Activated T-cell treated with anti-CD3 and anti-CD28 coated beads, Interleukin-2, amount 50 U/mL, for 4 hours (primary cell): Measurements from ENCODE around the gene SYT17. TPM values are rescaled to one million over a fixed set of nuclear protein-coding genes. Genes with fewer than 3 reads are reported as not detected.

Source experiments
- ATAC-seq, 2 donors: fragments of 200-7000 bp; cut with Tn5 transposase; one replicate each; pipeline ENCODE4 v1.10.0; 2021
- DNase-seq: peaks from one replicate; pipeline ENCODE4 v3.0.0-alpha.2; 2020
- H3K27me3 Mint-ChIP-seq: one replicate; pipeline ENCODE4 v1.8.0; 2021; ENCODE audit warnings: low read depth, mixed read lengths
- H3K36me3 Mint-ChIP-seq: one replicate; pipeline ENCODE4 v1.8.0; 2022; ENCODE audit warnings: mixed read lengths; ENCODE audit not compliant: insufficient read depth
- H3K4me1 Mint-ChIP-seq: one replicate; pipeline ENCODE4 v1.8.0; 2021; ENCODE audit warnings: low read depth, mixed read lengths
- H3K4me3 Mint-ChIP-seq: one replicate; pipeline ENCODE4 v1.8.0; 2021; ENCODE audit warnings: mild to moderate bottlenecking, moderate library complexity, mixed read lengths
- H3K9me3 Mint-ChIP-seq: one replicate; pipeline ENCODE4 v1.8.0; 2021; ENCODE audit warnings: mixed read lengths
- total RNA-seq, 3 donors: library from RNA; stranded (reverse); gene quantifications; one replicate each; pipeline ENCODE4 v1.2.1, GENCODE V29; 2021

The SYT17 gene, protein sequence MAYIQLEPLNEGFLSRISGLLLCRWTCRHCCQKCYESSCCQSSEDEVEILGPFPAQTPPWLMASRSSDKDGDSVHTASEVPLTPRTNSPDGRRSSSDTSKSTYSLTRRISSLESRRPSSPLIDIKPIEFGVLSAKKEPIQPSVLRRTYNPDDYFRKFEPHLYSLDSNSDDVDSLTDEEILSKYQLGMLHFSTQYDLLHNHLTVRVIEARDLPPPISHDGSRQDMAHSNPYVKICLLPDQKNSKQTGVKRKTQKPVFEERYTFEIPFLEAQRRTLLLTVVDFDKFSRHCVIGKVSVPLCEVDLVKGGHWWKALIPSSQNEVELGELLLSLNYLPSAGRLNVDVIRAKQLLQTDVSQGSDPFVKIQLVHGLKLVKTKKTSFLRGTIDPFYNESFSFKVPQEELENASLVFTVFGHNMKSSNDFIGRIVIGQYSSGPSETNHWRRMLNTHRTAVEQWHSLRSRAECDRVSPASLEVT
- under 1 TPM; 0.19 to 0.30 (median 0.29) TPM for total RNA-seq

DNA sequence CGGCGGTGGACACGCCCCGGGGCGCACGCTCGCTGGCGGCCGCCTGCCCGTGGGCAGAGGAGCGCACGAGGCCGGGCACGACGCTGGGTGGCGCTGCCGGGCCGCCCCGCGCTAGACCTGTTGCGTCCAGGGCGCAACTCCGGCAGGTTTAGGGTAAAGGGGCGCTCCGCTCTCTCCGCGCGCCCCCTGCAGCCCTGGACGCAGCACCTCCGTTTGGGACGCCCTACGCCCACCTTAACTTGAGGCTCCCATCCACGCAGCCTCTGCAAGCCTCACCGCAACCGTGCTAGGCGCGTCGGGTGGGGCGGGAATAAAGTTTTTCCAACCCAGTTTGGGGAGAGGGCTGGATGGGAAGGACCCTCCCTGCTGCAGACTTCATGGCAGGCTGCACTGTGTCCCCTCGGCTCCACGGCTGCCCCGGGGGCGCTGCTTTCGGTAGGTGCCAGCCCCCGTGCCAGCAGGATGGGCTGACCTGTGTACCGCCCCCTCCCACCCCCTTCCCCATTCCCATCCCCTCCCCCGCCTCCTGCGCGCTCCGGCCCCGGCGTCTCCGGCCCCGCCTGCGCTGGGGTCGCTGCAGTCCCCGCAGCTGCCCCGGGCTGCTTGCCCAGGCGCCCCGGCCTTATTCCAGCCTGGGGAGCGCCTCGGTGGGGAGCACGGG lies at the start of gene SYT17:
TSS of gene SYT17 (plus strand) at position 531 of the 661 bp plus-strand sequence. CDS start 407 bp downstream, outside the sequence.
- ATAC-seq = peak; percentile 75 to 78
- Mint-ChIP-seq H3K4me3 (no peak within 1 kb of the TSS), H3K27me3 (peaks cover 21% of the 10 kb centered on the region), H3K4me1 (no peaks in the 10 kb centered on the region), H3K36me3 (no peaks in the 10 kb centered on the region), H3K9me3 (peaks cover 5% of the 10 kb centered on the region)
- DNase-seq = no peak

DNA sequence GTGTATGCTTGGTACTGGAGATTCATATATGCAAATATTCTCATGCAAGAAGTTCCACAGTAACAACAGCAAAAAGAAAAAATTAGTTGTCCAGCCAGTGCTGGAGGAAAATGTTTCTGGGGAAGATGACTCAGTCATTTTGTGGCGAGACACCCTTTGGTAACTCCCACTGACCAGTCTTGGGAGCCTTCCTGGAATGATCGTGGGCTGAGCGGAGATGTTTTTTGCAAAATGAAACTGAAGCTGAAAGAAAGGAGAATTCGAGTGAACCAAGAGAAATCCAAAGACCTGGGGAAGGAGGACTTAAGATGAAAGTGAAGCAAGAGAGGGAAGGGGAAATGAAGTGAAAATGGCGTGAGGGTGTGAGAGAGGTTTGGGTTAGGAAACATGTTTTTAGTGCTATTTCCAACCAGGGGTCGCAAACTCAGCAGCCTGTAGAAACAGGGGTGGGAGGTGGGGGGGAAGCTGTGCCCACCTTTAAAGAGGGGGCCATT lies 49.1 kb upstream of the SYT17 start:
- no peaks in the 10 kb centered on the region for H3K9me3 Mint-ChIP-seq
- peaks cover 10% of the 10 kb centered on the region for H3K27me3 Mint-ChIP-seq
- ATAC-seq (peak; percentile 54 to 60), DNase-seq (no peak)
- H3K4me3 Mint-ChIP-seq = peak overlapping the region; percentile 61
- no peaks in the 10 kb centered on the region for H3K36me3 Mint-ChIP-seq
- H3K4me1 Mint-ChIP-seq = peaks cover 20% of the 10 kb centered on the region

DNA sequence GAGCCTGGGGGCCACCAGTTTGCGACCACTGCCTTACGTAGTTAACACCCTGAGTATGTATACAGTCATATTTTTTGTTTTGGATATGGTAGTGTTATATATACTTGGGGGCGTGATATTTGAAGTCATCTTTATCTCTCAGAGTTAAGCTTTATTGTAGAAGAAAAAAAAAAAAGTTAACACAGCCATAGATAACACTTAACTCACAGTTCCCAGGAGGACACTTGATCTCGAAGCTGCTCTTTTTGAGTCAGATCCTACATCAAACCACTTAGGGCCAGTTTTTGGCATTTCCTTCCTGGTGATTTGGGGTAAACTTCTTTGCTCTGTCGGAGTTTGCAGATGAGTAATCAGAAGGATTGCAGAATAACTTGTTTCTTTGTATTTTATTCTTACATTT lies 48.5 kb upstream of the SYT17 start:
- H3K9me3 Mint-ChIP-seq = no peaks in the 10 kb centered on the region
- H3K27me3 Mint-ChIP-seq = peaks cover 9% of the 10 kb centered on the region
- peaks cover 20% of the 10 kb centered on the region for H3K4me1 Mint-ChIP-seq
- H3K4me3 Mint-ChIP-seq = no peak overlapping the region
- H3K36me3 Mint-ChIP-seq = no peaks in the 10 kb centered on the region
- ATAC-seq = peak in 1 of 2 donors; percentile 69
- DNase-seq = no peak

DNA sequence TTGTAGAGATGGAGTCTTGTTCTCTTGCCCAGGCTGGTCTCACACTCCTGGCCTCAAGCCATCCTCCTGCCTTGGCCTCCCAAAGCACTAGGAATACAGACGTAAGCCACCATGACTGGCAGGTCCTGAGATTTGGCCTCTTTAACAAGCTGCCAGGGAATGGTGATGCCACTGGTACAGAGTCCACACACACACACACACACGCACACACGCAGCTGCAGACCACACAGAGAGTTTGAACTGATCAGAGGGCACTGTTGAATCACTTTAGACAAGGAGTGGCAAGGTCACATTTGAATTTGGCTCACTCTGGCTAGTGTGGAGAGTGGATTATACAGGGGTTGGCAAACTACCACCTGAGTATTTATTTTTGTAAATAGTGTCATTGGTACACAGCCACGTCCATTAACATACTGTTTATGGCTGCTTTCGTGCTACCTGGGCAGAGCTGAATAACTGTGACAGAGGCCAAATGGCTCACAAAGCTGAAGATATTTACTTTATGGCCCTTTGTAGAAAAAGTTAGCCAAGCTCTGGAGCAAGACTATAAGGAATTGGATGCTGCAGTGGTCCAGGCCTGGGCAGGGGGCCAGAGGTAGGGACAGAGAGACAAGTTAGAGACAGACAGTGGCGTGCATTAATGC lies 44.4 kb upstream of the SYT17 start:
- H3K27me3 Mint-ChIP-seq = peaks cover 2% of the 10 kb centered on the region
- peaks cover 21% of the 10 kb centered on the region for H3K4me1 Mint-ChIP-seq
- no peak for DNase-seq
- ATAC-seq = no peak
- H3K9me3 Mint-ChIP-seq = no peaks in the 10 kb centered on the region
- H3K36me3 Mint-ChIP-seq = no peaks in the 10 kb centered on the region
- no peak overlapping the region for H3K4me3 Mint-ChIP-seq

DNA sequence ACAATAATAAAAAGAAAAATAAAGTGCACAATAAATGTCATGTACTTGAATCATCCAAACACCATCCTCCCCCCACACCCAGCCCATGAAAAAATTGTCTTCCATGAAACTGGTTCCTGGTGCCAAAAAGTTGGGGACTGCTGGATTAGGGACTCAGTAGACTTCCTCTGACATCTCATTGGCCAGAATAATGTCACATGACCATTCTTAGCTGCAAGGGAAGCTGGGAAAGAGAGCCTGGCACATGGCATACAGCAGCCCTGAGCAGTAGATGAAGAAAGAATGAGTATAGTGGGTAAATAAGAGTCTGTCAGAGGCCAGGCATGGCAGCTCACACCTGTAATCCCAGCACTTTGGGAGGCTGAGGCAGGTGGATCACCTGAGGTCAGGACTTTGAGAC lies 41.7 kb upstream of the SYT17 start:
- no peak overlapping the region for H3K4me3 Mint-ChIP-seq
- H3K36me3 Mint-ChIP-seq = no peaks in the 10 kb centered on the region
- no peaks in the 10 kb centered on the region for H3K9me3 Mint-ChIP-seq
- no peak for ATAC-seq
- H3K4me1 Mint-ChIP-seq = peaks cover 20% of the 10 kb centered on the region
- H3K27me3 Mint-ChIP-seq = no peaks in the 10 kb centered on the region
- DNase-seq = no peak

DNA sequence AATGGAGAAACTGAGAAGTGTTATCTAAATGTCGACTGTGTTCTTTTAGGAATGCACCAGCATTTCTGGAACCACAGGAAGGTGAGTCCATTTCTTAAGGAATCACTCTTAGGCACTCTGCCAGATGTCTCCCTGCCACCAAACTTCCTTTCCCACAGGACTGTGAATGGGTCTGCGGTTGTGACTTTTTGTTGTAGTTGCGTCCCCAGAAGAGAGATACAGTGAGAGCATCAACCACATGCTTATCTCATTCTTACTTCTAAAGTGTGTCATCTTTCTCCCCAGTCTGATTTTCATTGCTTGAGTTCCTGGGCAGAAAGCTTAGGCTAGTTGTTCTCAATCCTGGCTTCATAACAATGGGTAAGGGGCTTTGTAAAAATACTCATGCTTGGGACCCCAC lies 40.8 kb upstream of the SYT17 start:
- Mint-ChIP-seq H3K36me3 (no peaks in the 10 kb centered on the region), H3K9me3 (no peaks in the 10 kb centered on the region), H3K27me3 (no peaks in the 10 kb centered on the region), H3K4me1 (peaks cover 21% of the 10 kb centered on the region), H3K4me3 (no peak overlapping the region)
- peak; percentile 61 for ATAC-seq
- DNase-seq = no peak

DNA sequence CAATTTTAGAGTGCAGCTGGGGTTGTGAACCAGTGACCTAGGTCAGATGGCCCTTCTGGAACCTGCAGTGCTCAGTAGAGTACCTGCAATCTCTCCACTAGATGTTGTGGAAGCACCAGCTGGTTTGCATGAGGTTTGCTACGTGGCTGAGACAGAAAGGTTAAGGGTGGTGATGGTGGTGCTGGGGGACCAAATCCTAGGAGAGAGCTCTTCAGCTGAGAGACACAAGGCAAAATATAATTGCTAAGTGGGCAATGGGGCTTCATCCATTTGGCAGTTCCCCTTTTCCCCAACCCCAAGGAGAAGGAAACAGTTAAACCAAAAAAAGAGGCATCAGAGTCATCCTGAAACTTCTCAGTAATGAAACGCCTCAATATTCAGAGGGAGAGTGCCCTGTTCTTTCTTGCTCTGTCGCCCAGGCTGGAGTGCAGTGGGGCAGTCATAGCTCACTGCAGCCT lies 40.3 kb upstream of the SYT17 start:
- peak; percentile 26 to 31 for ATAC-seq
- H3K4me1 Mint-ChIP-seq = peaks cover 21% of the 10 kb centered on the region

GRCh38 chr16:19128454-19129200 lies 39.4 kb upstream of the SYT17 start:
- ATAC-seq = no peak
- peaks cover 21% of the 10 kb centered on the region for H3K4me1 Mint-ChIP-seq

More for the DNA sequence above, 40.3 kb upstream of the SYT17 start:
- Mint-ChIP-seq H3K36me3 (no peaks in the 10 kb centered on the region), H3K27me3 (no peaks in the 10 kb centered on the region), H3K9me3 (no peaks in the 10 kb centered on the region), H3K4me3 (no peak overlapping the region)
- DNase-seq = no peak

DNA sequence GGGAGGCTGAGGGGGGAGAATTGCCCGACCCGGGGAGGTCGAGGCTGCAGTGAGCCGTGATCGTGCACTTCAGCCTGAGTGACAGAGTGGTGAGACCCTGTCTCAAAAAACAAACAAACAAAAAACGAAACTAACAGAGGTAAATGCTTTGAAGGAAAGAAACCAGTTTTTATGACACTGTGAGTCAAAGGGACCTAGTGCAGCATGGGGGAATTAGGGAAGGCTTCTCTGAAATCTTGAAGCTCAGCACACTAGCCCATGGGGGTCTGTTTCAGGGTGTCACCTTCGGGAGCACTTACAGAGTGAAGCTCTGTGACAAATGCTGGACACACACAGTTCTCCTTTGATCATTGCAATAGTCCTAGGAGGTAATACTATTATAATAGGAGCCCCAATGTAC lies 37.7 kb upstream of the SYT17 start:
- no peak overlapping the region for H3K4me3 Mint-ChIP-seq

More at GRCh38 chr16:19128454-19129200, 39.4 kb upstream of the SYT17 start:
- no peak for DNase-seq
- Mint-ChIP-seq H3K27me3 (no peaks in the 10 kb centered on the region), H3K9me3 (no peaks in the 10 kb centered on the region), H3K36me3 (no peaks in the 10 kb centered on the region), H3K4me3 (no peak overlapping the region)

DNA sequence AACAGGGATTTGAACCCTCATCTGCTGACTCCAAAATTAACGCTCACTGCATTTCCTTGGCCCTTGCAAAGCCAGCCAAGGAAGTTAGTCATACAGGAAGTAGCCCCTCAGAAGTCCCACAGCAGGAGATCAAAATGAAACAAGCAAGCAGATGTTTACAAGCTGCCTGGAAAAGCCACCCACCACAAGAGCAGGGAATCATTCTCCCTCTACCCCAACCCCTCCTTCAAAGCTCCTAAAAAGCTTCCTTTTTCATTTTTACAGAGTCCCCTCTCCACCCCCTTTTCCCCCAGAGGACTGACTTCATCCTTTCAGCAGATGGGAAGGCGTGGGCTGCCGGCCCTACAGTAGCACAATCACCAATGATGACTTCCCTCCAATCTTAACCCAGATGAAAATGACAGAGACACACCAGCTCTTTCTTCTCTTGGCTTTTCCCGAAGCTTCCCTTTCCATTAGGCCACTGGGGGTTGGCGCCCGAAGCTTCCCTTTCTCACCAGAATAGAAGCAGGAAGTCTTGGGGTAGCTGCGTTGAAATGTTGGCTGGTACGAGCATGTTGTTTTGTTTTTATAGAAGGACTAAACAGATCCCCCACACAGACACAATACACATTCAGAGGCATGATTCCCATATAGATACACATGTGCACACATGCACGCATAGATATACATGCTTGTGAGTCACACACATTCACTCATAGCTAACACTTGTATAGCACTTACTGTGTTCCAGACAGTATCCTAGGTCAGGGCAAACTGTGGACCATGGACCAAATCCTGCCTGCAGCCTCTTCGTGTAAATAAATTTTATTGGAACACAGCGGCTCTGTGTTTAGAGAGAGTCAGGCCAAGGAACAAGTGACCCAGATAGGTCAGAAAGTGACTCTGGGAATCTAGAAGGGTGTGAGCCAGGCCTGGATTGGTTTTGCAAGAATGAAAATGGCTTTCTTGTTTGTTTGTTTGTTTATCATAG lies 36.9 kb upstream of the SYT17 start:
- DNase-seq (no peak), ATAC-seq (peak in 1 of 2 donors; percentile 17)

More for the DNA sequence above, 37.7 kb upstream of the SYT17 start:
- no peaks in the 10 kb centered on the region for H3K27me3 Mint-ChIP-seq
- peaks cover 21% of the 10 kb centered on the region for H3K4me1 Mint-ChIP-seq
- no peaks in the 10 kb centered on the region for H3K36me3 Mint-ChIP-seq
- no peaks in the 10 kb centered on the region for H3K9me3 Mint-ChIP-seq
- DNase-seq = no peak
- ATAC-seq = no peak

DNA sequence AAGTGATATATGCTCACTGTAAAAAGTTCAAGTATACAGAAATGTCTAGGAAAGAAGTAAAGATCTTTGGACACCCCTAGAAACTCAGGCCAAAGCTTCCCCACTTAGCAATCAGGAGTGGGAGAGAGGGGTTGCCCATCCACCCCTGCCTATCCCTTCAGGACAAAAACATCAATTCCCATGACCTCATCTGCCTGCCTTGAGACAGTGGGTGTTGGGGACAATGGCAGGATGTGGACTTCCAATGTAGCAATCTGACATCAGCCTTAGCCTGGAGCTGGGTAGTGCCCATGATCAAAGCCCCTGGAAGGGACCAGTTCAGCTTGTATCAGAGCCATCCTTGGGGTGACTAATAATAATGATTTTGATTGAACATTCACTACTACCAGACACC lies 36.2 kb upstream of the SYT17 start:
- H3K4me3 Mint-ChIP-seq = no peak overlapping the region
- H3K27me3 Mint-ChIP-seq = peaks cover 3% of the 10 kb centered on the region
- no peak for DNase-seq
- no peaks in the 10 kb centered on the region for H3K9me3 Mint-ChIP-seq
- peaks cover 21% of the 10 kb centered on the region for H3K4me1 Mint-ChIP-seq
- ATAC-seq = no peak
- no peaks in the 10 kb centered on the region for H3K36me3 Mint-ChIP-seq

More for the DNA sequence above, 36.9 kb upstream of the SYT17 start:
- Mint-ChIP-seq H3K36me3 (no peaks in the 10 kb centered on the region), H3K9me3 (no peaks in the 10 kb centered on the region), H3K27me3 (peaks cover under 1% of the 10 kb centered on the region), H3K4me1 (peaks cover 21% of the 10 kb centered on the region), H3K4me3 (no peak overlapping the region)

DNA sequence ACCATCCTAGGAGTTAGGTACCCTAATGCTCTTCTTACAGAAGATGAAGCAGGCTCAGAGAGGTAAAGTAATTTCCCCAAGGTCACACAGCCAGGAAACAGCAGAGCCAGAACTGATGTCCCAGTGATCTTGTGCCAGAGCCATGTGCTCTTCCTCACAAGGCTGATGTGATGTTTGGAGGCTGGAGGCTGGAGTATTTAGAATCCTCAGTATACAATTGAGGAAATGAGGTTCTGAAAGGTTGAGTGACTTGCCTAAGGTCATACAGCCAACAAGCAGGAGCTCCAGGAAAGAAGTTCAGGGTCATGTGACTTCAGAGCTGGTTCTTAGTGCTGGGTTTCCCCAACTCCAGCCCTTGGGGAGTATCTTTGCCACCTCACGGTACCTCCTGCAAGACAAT lies 35.8 kb upstream of the SYT17 start:
- H3K4me3 Mint-ChIP-seq = no peak overlapping the region
- H3K27me3 Mint-ChIP-seq = peaks cover 3% of the 10 kb centered on the region
- DNase-seq = no peak
- no peaks in the 10 kb centered on the region for H3K9me3 Mint-ChIP-seq
- H3K36me3 Mint-ChIP-seq = no peaks in the 10 kb centered on the region
- no peak for ATAC-seq
- peaks cover 17% of the 10 kb centered on the region for H3K4me1 Mint-ChIP-seq

DNA sequence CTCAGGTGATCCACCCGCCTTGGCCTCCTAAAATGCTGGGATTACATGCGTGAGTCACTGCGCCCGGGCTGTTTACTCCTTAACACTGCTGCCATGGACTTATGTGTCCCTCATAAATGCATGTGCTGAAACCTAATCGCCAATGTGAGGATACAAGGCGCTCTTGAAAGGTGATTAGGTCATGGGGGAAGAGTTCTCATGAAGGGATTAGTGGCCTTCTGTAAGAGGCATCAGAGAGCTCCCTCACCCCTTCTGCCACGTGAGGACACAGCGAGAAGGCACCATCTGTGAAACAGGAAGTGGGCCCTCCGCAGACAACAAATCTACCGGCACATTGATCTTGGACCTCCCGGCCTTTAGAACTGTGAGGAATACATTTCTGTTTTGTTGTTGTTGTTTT lies 35.1 kb upstream of the SYT17 start:
- ATAC-seq (no peak), DNase-seq (no peak)
- Mint-ChIP-seq H3K36me3 (no peaks in the 10 kb centered on the region), H3K27me3 (peaks cover 3% of the 10 kb centered on the region), H3K4me3 (no peak overlapping the region), H3K4me1 (peaks cover 11% of the 10 kb centered on the region), H3K9me3 (no peaks in the 10 kb centered on the region)
